ENCODE data around the gene TMEM176A. TPM values are rescaled to one million over a fixed set of nuclear protein-coding genes. Genes with fewer than 3 reads are reported as not detected.

Gene TMEM176A
- not detected in 2 replicates for total RNA-seq

GRCh38 chr7:150800581-150801241 lies at the start of gene TMEM176A:
TSS of gene TMEM176A (plus strand) at chr7:150800769. CDS start at chr7:150801551, 782 bp downstream.

GRCh38 chr7:150799741-150800580 lies 608 bp upstream of the TMEM176A start, which contains the start of gene TMEM176B:
TSS of gene TMEM176B (minus strand) at chr7:150800364. CDS start at chr7:150796569, 3,795 bp downstream.

GRCh38 chr7:150852371-150852905 lies 51.9 kb downstream of the TMEM176A start, which contains the start of gene AOC1:
TSS of gene AOC1 (plus strand) at chr7:150852517. CDS start at chr7:150856471, 3,954 bp downstream.

Other genes with a start within 250 kb of the TMEM176A start
- gene GIMAP4, start 233.4 kb upstream of the TMEM176A start, total RNA-seq: 0.43 TPM in 1 of 2 replicates, not detected in the other
- 0.11 TPM in 1 of 2 replicates, not detected in the other for gene GIMAP6, start 168.4 kb upstream of the TMEM176A start, total RNA-seq
- 6.1 and 9.9 TPM in 2 replicates for gene GIMAP2, start 115.1 kb upstream of the TMEM176A start, total RNA-seq
- gene GIMAP1, start 84.2 kb upstream of the TMEM176A start, total RNA-seq: 0.13 TPM in 1 of 2 replicates, not detected in the other
- gene GIMAP5, start 63.4 kb upstream of the TMEM176A start, total RNA-seq: not detected in 2 replicates
- gene TMEM176B, start 405 bp upstream of the TMEM176A start, total RNA-seq: not detected in 2 replicates
- gene AOC1, start 51.7 kb downstream of the TMEM176A start, total RNA-seq: not detected in 2 replicates
- 0.52 and 1.7 TPM in 2 replicates for gene KCNH2, start 177.6 kb downstream of the TMEM176A start, total RNA-seq
- gene NOS3, start 190.2 kb downstream of the TMEM176A start, total RNA-seq: 1.7 and 1.8 TPM in 2 replicates
- 0.32 TPM in 1 of 2 replicates, not detected in the other for gene ATG9B, start 223.7 kb downstream of the TMEM176A start, total RNA-seq
- gene ABCB8, start 227.7 kb downstream of the TMEM176A start, total RNA-seq: 28.1 and 30.3 TPM in 2 replicates
- gene ASIC3, start 247.8 kb downstream of the TMEM176A start, total RNA-seq: 0.13 and 0.32 TPM in 2 replicates